ENCODE measurements around the gene CD6.

- TF ChIP-seq CTCF (IDR thresholded peaks at IDR 0.05; ENCODE audit: borderline replicate concordance, extremely low read depth, low read length, poor library complexity, severe bottlenecking) (no peak), EZH2 (IDR thresholded peaks at IDR 0.05; ENCODE audit: borderline replicate concordance, low read depth, low read length, severe bottlenecking) (no peak)
Observed at GRCh38 chr11:61065955-61066638, 94.6 kb downstream of the CD6 start.

All from DND-41 (cell line).